BE2C (cell line): ENCODE data around the gene SYF2.
A peak's percentile ranks its signal among the peaks of the same experiment; 100 is the strongest.

Experiments
- DNase-seq: peaks from one replicate; pipeline ENCODE4 v3.0.0-alpha.2; 2020
- H3K27me3 ChIP-seq: fragments of 250-450 bp; sonication (Bioruptor Pico); 2 replicates; pipeline ENCODE4 v1.5.1; 2020; ENCODE audit warnings: mild to moderate bottlenecking
- H3K36me3 ChIP-seq: fragments of 250-450 bp; sonication (Bioruptor Pico); 2 replicates; pipeline ENCODE4 v1.5.1; 2020; ENCODE audit warnings: mild to moderate bottlenecking
- H3K4me1 ChIP-seq: fragments of 250-450 bp; sonication (Bioruptor Pico); 2 replicates; pipeline ENCODE4 v1.5.1; 2020
- H3K4me3 ChIP-seq: 2 replicates; pipeline ENCODE4 v1.5.1; 2011; ENCODE audit warnings: low read depth, low read length
- H3K9me3 ChIP-seq: fragments of 250-450 bp; sonication (Bioruptor Pico); 2 replicates; pipeline ENCODE4 v1.5.1; 2020
- TF ChIP-seq, protein P1 (sequence below): IDR thresholded peaks from 2 replicates; pipeline ENCODE4 v1.5.1; 2012; ENCODE audit warnings: mild to moderate bottlenecking, low read depth, low read length

Gene SYF2

DNA sequence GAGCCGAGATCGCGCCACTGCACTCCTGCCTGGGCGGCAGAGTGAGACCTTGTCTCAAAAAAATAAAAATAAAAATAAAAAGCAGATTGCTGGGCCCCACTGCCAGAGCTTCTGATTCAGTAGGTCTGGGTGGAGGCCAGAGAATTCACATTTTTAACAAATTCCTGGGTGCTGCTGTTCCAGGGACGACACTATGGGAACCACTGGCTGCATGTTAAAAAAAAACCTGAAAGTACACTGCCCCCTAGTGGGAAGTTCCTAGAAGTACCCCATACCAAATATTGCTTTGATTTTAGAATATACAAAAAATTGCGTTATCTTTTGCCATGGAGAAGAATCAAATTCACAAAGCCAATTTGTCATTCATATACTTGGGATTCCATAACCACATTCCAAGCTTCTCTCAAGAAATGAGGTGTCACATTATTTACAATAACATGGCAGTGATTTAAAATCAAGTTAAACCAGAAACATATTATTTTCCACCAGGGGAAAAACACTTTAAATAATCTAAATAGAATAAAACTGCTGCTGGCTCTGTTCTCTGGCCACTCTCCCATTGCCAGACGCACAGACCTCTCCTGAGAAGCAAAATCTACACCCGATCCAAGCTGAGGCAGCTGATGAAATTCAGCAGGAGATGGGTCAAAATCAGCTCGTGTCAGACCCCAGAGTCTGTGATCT lies 27.4 kb downstream of the SYF2 start:
- no peak overlapping the region for H3K4me3 ChIP-seq
- no peaks in the 10 kb centered on the region for H3K9me3 ChIP-seq
- no peaks in the 10 kb centered on the region for H3K36me3 ChIP-seq
- H3K4me1 ChIP-seq = no peaks in the 10 kb centered on the region
- DNase-seq = no peak
- TF ChIP-seq, protein P1, sequence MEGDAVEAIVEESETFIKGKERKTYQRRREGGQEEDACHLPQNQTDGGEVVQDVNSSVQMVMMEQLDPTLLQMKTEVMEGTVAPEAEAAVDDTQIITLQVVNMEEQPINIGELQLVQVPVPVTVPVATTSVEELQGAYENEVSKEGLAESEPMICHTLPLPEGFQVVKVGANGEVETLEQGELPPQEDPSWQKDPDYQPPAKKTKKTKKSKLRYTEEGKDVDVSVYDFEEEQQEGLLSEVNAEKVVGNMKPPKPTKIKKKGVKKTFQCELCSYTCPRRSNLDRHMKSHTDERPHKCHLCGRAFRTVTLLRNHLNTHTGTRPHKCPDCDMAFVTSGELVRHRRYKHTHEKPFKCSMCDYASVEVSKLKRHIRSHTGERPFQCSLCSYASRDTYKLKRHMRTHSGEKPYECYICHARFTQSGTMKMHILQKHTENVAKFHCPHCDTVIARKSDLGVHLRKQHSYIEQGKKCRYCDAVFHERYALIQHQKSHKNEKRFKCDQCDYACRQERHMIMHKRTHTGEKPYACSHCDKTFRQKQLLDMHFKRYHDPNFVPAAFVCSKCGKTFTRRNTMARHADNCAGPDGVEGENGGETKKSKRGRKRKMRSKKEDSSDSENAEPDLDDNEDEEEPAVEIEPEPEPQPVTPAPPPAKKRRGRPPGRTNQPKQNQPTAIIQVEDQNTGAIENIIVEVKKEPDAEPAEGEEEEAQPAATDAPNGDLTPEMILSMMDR = peak; percentile 54
- H3K27me3 ChIP-seq = no peaks in the 10 kb centered on the region

DNA sequence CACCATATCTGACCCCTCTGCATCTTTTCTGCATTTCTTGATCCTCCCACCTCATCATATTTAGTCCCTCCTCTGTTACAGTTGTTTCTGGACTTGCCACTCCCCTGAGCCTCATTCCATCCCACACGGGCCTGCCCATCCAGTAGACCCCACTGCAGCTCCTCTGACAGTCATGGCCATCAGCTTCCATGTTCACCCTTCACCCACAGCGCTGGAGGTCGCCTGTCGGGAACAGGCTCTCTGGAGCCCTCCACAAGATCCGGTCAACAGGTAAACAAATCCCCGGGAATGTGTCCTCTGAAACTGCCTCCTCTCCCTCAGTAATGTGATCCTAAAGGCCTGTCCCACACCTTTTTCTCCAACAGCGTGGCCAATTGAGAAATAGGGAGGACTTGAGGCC lies 31.3 kb downstream of the SYF2 start:
- H3K27me3 ChIP-seq = no peaks in the 10 kb centered on the region
- H3K9me3 ChIP-seq = no peaks in the 10 kb centered on the region
- no peak overlapping the region for H3K4me3 ChIP-seq
- no peaks in the 10 kb centered on the region for H3K36me3 ChIP-seq
- H3K4me1 ChIP-seq = no peaks in the 10 kb centered on the region
- TF ChIP-seq, protein P1 = no peak
- no peak for DNase-seq

DNA sequence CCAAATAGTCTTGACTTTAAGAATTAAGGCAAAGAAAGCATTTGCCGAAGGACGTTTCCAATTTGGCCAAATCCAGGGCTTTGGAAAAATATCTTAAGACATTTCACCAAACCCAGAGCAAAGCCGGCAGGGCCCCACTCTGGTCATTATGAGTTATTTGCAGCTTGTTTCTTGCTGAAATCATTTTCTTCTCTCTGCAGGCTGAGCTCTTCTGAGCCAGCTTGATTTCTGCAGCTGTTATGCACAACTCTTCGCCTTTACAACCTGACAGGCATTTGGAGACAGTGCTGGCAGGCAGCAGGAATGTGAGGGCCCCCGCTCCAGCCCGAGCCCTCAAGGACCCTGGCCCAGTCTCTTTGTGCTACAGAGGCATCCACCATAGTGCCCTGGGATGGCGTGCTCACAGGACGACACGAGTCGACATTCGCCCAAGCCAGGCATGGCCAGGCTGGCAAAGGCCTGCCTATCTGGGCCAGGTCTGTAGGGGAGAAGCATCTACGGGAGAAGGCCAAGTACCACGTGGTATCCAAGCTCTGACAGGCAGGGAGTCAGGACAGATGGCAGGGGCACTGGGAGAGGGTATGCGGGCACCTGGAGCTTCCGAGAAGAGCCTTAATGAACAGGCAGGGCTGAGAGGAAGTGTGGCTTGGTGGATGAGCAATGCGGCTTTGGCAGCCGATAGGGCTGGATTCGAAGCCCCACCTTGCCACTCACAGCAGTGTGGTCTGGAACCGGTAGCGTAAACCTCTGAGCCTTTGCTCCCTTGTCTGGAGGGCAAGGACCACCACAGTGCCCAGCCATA lies 32.3 kb downstream of the SYF2 start:
- no peaks in the 10 kb centered on the region for H3K9me3 ChIP-seq
- no peaks in the 10 kb centered on the region for H3K36me3 ChIP-seq
- no peaks in the 10 kb centered on the region for H3K27me3 ChIP-seq
- TF ChIP-seq, protein P1 = no peak
- H3K4me1 ChIP-seq = no peaks in the 10 kb centered on the region
- DNase-seq = no peak
- H3K4me3 ChIP-seq = no peak overlapping the region

DNA sequence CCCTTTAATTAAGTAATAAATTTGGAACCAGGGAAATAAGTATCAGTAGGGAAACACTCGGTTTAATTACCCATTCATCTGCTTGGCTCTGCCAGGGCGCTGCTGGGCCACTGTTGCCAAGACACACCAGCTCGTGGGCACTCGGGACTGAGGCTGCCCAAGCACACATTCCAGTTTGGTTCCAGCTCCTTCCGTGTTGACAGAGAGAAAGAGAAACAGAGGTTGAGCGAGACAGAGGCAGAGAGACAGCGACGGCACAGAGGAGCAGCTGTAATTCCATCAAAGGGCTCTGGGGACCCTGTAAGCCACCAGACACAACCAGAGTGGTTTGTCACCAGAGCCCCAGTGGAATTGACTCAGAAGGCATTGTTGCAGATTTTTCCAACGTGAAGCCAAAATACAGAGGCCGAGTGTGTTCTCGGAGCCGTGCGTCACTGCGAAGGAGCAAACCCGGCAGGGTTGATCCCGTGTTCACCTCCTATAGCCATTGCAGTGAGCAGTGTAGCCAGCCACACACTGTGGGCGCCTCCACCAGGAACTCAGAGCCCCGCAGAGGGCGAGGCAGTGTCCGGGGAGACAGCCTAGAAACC lies 33.5 kb downstream of the SYF2 start:
- Histone ChIP-seq H3K27me3 (no peaks in the 10 kb centered on the region), H3K9me3 (no peaks in the 10 kb centered on the region), H3K36me3 (no peaks in the 10 kb centered on the region), H3K4me1 (no peaks in the 10 kb centered on the region), H3K4me3 (0 out of 2 replicates have a peak overlapping the region, but pooled peaks have one; percentile 14)
- TF ChIP-seq, protein P1 = peak; percentile 35
- peak; percentile 57 for DNase-seq

DNA sequence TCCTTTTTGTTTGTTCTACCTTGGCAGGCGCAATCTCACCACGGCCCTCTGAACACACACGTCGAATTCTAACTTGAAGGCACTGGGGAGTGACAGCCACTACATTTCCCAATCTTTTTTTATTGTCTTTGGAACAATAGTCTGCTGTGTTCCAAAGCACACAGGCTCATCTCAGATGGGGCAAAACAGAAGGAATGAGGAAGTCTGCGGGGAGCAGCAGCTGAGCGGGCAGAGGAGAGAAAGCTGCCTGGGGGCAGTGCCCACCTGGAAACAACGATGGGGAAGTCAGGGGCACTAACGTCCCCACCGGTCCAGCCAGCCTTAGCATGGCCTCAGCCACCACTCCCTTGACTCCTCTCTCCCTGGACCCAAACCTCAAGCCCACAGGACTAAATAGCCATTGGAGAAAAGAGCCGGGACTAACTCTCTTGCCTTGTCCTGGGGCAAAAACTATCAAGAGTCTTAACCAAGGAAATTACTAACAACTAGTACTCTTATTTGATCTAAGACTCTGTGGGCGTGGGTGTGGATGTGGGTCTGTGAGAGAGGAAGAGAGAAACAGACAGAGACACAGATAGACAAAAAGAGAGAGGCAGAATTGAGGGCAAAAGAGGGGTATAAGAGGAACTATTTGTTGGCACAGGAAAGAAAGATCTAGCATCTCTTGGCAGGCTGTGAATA lies 34.2 kb downstream of the SYF2 start:
- Histone ChIP-seq H3K4me3 (0 out of 2 replicates have a peak overlapping the region, but pooled peaks have one; percentile 14), H3K9me3 (no peaks in the 10 kb centered on the region), H3K27me3 (no peaks in the 10 kb centered on the region), H3K4me1 (no peaks in the 10 kb centered on the region), H3K36me3 (no peaks in the 10 kb centered on the region)
- TF ChIP-seq, protein P1 = no peak
- no peak for DNase-seq
